GM21515 (cell line): ENCODE results near the gene MALAT1.

Experiments used
- ATAC-seq: cut with Tn5 transposase; IDR thresholded peaks from one replicate; pipeline ENCODE4 v1.9.1; 2021; ENCODE audit not compliant: unreplicated experiment

The MALAT1 gene

GRCh38 chr11:65537620-65538231 lies 38.9 kb downstream of the MALAT1 start:
- ATAC-seq: no peak

DNA sequence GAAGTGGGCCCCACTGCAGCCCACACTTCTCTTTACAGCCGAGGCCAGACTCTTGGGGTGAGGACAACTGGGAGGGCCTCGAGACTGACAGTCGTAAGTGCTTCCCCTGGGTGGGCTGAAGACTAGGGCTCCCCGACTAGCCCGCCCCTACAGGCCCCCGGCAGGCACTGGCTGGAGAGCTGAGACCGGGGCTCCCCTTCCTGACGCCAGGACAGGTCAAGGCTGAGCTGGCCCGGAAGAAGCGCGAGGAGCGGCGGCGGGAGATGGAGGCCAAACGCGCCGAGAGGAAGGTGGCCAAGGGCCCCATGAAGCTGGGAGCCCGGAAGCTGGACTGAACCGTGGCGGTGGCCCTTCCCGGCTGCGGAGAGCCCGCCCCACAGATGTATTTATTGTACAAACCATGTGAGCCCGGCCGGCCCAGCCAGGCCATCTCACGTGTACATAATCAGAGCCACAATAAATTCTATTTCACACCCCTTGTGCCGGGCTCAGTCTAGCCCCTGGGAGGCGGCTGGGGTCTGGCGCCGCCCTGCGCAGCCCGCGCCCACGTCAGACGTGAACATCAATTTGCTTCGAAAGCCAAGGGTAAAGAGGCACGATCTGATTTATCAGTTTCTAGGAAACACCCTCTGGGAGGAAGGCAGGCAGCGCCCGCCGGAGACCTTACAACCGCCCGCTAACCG lies 39.5 kb downstream of the MALAT1 start:
- no peak for ATAC-seq

DNA sequence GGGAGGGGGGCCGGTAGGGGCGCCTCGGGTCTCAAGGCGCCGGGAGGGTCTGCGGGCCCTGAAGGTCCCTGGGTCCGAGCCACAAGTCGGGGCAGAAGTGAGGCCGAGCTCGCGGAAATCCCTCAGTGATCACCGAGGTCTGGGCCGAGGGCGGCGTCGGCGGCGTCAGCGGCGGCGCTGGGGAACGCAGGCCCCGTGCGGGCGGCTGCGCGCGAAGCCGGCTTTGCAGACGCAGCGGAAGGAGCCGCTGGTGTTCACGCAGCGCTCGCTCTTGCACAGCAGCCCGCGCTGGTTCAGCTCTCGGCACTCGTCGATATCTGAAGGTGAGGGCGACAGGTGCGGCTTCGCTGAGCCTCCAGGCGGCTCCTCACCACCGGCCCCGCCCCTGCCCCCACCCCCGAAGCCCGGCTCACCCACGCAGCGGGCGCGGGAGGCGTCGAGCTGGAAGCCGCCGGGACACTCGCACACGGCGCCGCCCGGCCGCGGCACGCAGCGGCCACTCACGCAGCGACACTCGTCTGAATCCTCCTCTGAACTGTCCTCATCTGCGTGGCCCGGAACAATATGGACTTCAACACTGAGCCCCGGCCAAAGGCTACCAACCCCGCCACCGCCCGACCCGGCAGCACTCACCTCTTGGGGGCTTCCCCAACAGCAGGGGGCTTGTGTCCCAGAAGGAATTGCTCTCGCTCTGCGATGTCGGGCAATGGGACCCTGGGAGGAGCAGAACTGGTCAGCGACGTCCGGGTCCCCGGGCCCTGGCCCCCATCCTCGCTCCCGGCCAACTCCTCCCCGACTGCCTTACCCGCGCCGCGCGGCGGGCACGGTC lies 40.3 kb downstream of the MALAT1 start:
- no peak for ATAC-seq

- peak; percentile 37 for ATAC-seq
Measured at GRCh38 chr11:65539744-65540289, 41.0 kb downstream of the MALAT1 start.

DNA sequence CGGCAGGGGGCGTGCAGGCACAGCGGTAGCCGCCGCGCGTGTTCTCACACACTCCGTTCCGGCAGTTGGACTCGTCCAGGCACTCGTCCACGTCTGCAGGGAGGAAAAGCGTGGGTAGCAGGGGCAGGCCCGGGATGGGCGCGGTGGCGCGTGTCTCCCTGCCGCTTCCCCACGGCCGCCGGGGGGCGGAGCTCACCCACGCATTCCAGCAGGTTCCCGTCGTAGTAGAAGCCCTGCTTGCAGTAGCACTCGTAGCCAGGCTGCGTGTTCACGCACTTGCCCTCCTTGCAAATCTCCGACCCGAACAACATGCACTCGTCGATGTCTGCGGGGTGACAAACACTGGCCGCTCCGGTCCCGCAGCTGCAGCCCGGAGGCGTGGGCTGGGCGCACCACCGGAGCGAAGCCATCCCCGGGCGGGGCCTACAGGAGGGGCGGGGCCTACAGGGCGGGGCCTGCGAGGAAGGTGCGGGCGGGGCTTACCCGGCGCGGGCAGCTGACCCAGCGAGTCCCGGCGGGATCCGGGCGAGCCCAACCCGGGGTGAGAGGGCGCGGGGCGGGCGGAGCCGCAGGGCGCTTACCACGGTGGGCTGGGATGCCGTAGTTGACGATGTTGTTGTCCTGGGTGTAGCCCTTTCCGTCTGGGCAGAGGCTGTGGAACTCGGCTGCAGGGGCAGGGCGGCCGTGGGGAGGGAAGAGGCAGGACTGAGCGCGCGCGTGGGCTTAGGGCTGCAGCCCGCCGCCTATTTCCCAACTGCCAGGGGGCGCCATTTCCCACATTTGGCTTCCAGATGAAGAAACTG lies 41.6 kb downstream of the MALAT1 start:
- ATAC-seq: peak; percentile 65

DNA sequence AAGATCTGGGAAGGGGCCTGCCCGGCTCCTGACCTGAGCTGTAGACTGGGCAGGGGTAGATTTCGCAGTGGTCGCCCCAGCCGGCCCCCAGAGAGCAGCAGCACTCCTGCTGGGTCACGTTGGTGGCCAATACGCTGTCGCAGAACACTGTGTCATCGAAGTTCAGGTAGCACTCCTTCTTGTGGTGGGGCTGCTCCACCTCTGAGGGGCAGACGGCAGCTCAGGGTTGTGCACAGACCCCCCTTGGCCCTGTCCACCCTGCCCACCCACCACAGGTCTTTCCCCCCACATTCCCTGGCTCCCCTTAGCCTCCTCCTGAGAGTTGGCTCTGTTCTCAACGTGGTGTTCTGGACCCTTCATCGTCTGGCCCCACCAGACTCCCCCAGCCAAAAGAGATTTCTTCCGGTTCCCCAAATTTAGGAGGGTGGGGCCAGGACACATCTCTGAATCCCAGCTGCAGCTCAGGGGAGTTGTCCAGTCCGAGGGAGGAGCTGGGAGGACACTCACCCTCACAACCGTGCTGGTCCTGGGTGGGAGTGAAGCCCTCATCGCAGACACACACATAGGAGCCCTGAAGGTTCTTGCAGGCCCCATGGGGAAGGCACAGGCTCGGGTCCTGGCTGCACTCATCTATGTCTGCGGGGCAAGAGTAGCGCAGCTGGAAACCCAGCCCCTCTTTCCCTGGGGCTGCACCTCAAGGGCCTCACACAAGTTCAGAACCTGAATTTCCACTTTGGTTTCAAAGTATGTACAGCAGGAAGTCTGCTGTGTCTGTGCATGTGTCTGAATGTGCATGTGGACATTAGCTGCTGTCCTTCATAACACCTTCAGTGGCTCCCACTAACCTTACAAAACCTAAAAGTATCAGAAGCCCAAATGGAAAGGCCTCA lies 42.5 kb downstream of the MALAT1 start:
- no peak for ATAC-seq

GRCh38 chr11:65542738-65543390 lies 44.0 kb downstream of the MALAT1 start:
- no peak for ATAC-seq

DNA sequence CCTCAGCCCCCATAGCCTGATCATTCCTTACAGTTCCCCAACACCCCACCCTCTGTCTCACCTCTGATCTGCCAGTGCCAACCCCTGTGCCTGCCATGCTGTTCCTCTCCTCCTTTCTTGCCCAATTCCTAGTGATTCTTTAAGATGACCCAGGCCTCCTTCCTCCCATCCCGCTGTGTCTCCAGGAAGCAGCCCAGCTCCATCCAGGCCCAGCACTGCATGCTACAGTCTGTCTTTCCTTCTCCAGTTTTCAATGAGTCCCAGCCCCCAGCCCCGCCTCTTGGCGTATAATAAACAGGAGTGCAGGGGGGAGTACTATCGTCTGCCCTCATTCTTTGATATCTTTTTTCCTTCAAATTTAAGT lies 47.0 kb downstream of the MALAT1 start:
- no peak for ATAC-seq

DNA sequence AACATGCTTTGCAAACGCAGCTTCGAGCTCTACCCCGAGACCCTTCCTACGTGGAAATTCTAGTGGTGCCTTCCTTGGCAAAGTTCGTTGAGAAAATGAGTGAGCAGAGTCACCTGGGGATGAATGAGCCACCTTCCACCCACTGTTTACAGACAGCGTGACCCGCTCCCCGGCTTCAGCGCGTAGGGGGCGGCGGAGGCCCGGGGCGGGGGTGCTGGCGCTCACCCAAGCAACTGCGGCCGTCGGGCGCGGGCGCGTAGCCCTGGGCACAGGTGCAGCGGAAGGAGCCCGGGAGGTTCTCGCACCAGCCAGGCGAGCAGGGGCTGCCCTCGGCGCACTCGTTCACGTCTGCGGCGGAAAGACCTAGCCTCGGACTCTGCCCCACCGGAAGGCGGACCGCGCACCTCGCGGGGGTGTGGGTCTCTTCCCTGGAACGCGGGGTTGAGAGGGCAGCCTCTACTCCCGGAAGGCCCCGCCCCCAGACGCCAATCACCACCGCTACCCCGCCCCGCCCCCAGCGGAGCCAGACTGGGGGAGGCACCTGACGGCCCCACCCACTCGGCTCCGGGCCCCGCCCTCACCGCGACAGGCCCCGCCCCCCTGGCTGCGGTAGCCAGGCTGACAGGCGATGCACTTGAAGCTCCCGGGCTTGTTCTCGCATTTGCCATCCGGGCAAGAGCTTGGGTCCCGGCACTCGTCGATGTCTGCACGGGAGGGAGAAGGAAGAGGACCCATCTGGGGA lies 47.5 kb downstream of the MALAT1 start:
- ATAC-seq: peak; percentile 70

DNA sequence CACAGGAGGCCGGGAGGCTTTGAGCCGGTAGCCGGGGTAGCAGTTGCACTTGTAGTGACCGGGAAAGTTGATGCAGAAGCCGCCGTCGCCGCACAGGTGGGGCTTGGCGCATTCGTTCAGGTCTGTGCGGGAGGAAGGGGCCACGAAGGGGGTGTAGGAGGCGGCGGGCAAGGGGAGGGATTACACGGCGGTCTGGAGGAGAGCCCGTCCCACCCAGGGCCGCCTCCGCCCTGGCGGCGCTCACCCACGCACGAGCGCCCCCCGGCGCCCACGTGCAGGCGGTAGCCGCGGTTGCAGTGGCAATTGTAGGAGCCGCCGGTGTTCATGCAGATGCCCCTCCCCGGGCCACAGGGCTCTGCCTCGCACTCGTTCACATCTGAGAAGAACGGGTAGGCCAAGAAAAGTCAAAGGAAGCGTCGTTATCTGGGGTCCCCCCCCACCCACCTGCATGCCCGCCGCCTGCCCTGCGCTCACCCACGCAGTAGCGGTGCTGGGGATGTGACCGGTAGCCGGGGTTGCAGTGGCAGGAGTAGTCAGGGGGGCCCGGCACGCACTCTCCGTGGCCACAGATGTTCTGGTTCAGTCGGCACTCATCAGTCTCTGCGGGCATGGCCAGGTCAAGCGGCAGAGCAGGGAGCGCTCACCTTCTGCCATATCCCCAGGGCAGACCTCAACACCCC lies 48.7 kb downstream of the MALAT1 start:
- no peak for ATAC-seq

DNA sequence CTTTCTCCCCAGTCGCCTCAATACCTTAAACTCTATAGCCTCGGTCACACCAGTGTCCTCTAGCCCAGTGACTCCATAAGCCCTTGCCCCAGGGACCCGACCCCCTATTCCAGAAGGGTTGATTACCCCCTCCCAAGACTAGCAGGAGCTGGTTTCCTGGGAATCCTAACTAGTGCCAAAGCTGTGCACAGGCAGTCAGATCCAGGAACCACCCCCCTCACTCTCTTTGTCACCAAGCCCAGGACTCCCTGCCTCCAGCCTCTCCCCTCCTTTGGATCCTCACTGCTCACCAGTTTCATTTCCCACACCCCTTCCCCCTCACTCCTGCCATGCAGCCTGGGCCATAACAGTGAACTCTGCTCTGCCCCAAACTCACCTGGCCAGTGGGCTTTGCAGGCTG lies 49.5 kb downstream of the MALAT1 start:
- ATAC-seq: no peak

DNA sequence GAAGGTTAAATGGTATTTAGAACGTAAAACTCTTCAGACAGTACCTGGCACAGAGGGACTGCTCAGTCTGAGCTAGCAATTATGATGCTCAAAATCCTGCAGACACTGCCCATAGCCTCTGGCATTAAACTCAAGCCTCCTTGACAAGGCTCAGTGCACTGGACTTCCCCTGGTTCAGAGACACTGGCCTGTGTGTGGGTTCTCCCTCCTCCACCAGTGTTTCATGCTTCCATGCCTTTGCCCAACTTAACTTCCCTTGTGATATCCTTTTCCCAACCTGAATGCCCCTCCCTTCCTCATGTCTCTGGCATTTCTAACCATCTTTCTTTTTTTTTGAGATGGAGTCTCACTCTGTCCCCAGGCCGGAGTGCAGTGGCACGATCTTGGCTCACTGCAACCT lies 50.3 kb downstream of the MALAT1 start:
- no peak for ATAC-seq

DNA sequence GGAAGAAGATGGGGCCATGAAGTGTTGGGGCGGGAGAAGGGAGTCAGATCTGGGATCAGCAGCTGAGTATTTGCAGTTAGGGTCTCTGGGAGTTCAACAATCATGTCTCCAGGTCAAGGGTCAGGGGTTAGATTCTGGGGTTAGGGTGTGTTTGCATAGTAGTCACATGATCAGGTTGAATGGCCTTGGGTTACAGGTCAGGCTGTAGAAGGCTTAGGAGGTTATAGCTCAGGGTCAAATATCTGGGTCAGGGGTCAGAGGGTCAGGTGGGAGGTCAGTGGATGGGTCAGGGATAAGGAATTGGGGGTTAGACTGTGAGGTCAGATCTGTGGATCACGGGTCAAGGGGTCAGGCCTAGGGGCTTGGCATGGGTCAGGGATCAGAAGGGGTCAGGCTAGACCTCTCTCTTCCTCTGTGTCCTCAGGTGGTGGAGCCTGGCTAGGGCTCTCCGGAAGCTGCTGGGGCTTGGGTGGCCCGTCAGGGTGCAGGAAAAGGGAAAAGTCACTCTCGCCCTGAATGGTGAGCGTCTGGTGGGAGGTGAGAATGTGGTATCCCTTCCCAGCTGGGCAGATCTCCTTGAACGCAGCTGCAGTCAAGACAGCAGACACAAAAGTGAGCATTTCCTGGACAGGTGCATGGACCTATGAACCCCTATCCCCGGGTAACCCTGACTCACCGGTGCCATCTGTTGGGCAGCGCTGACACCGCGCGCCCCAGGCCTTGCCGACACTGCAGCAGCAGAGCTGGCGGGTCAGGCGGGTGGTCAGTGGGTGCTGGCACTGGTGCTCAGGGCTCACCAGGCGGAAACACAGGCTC lies 52.9 kb downstream of the MALAT1 start:
- ATAC-seq: no peak

DNA sequence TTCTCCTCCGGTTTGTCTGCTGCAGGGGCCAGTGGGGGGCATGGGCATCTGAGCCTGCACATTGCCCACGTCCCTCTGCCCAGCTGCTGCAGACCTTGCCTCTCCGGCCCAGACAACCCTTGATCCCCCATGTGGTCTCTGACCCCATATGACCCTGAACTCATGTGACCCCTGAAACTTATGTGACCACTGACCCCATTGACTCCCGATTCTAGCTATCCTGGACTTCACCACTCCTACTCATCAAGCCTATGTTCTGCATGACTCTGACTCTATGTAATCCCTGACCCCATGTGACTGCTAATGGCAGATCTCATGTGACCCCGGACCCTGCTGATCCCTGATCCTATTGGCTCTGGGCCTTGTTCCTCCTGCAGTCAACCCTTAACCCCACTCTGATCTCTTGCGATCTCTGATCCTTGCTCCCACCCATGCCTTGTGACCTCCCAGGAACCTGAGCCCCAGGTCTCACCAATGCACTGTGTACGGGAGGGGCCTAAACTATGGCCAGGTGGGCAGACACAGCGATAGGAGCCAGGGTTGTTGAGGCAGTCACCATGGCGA lies 53.6 kb downstream of the MALAT1 start:
- ATAC-seq: no peak

DNA sequence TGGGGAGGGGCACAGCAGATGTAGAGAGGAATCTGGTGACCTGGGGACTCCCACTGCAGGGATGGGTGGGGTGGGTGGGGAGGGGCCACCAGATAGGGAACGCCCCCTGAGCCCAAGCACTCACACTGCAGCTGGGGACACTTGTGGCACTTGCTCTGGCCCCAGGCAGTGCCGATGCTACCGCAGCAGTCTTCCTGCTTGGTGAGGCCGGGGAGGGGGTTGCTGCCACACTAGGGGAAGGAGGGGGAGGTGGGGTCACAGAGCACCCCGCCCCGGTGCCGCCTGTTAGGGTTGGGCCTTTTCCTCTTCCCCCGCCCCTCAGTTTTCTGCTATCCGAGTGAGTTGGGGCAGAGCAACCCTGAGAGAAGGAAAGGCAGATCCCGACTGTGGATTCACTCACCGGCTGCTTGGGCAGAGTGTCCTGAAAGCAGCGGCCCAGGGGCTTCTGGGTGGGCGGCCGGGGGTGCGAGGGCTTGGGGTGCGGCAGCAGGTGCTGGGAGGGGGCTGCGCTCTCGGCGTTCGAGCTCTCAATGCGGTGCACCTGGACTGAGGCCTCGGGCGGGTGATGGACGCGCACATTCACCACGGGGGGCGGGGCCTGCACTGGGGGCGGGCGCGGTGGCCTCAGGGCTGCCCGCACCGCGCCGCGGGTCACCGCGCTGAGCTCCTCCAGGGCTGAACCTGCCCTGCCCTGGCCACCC lies 54.6 kb downstream of the MALAT1 start:
- ATAC-seq: no peak

GRCh38 chr11:65554057-65554818 lies 55.4 kb downstream of the MALAT1 start:
- no peak for ATAC-seq
